ENCODE results near the gene PROZ. TPM values are rescaled to one million over a fixed set of nuclear protein-coding genes. Genes with fewer than 3 reads are reported as not detected.
A peak's percentile ranks its signal among the peaks of the same experiment; 100 is the strongest.

PROZ gene
- total and polyA plus RNA-seq, 12 donors: 0.17 TPM; not detected in 11

DNA sequence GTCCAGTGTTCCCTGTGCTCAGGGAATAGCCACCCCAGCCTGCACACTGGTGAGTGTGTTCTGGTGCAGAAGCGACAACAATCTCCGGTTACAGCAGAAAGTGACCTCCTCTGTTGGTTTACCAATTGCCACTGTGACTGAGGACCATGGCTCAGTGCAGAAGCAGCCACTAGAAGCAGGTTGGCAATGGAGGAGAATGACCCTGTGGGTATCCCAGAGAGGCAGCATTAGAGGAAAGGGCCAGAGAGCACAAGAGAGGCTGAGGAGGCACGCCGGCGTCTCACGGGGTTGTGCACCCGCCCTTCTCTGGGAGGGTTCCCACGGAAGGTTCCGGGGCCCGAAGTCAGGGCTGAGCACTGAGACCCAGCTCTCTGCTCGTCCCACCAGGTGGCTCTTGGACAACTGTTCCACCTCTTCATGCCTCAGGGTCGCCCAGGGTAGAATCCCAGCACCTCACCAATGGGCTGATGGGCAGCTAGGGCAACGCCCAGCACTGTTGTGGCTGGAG, 14.0 kb downstream of the PROZ start:
- peak in 1 of 7 donors; percentile 37 for DNase-seq
- TF ChIP-seq CTCF (IDR thresholded peaks at IDR 0.05) (no peak), POLR2A (IDR thresholded peaks at IDR 0.05) (no peak)
- WGBS, 4 donors: 90 to 97% (median 93%) methylated on average over 11 to 13 of the region's 13 CpGs
- H3K27ac ChIP-seq: no peak overlapping the region
- H3K4me3 ChIP-seq: no peak overlapping the region
- H3K27me3 ChIP-seq: no peaks in the 10 kb centered on the region
- intact Hi-C loops (cut with DNase I): no loop called here
- peaks cover 0 to 32% of the 10 kb centered on the region in 2 donors for H3K36me3 ChIP-seq (replicated peaks in 1 of 2)
- no peaks in the 10 kb centered on the region for H3K4me1 ChIP-seq (replicated peaks in 1 of 2)
- no peaks in the 10 kb centered on the region for H3K9me3 ChIP-seq (replicated peaks in 1 of 3)

GRCh38 chr13:113176280-113176679, 17.8 kb downstream of the PROZ start:
- intact Hi-C loops (cut with DNase I): no loop called here
- 44 to 67% (median 62%) methylated on average over 2 to 5 of the region's 5 CpGs for WGBS, 4 donors
- H3K4me3 ChIP-seq: no peak overlapping the region
- TF ChIP-seq POLR2A (IDR thresholded peaks at IDR 0.05): no peak
- TF ChIP-seq CTCF (IDR thresholded peaks at IDR 0.05): no peak
- H3K4me1 ChIP-seq (replicated peaks in 1 of 2): no peaks in the 10 kb centered on the region
- H3K27ac ChIP-seq: no peak overlapping the region
- H3K9me3 ChIP-seq (replicated peaks in 1 of 3): no peaks in the 10 kb centered on the region
- H3K36me3 ChIP-seq (replicated peaks in 1 of 2): peaks cover 0 to 67% of the 10 kb centered on the region in 2 donors
- no peaks in the 10 kb centered on the region for H3K27me3 ChIP-seq
- DNase-seq: no peak

GRCh38 chr13:113176822-113177221, 18.4 kb downstream of the PROZ start:
- H3K9me3 ChIP-seq (replicated peaks in 1 of 3): no peaks in the 10 kb centered on the region
- 96 to 98% (median 96%) methylated on average over 14 of the region's 14 CpGs for WGBS, 4 donors
- peaks cover 0 to 67% of the 10 kb centered on the region in 2 donors for H3K36me3 ChIP-seq (replicated peaks in 1 of 2)

More at GRCh38 chr13:113176822-113177221, 18.4 kb downstream of the PROZ start:
- Histone ChIP-seq H3K27me3 (no peaks in the 10 kb centered on the region), H3K27ac (no peak overlapping the region), H3K4me1 (replicated peaks in 1 of 2) (no peaks in the 10 kb centered on the region), H3K4me3 (no peak overlapping the region)
- intact Hi-C loops (cut with DNase I): no loop called here
- DNase-seq: no peak
- TF ChIP-seq POLR2A (IDR thresholded peaks at IDR 0.05): no peak
- TF ChIP-seq CTCF (IDR thresholded peaks at IDR 0.05): no peak
